ENCODE results near the gene ANO8. TPM values are rescaled to one million over a fixed set of nuclear protein-coding genes. Genes with fewer than 3 reads are reported as not detected.

ANO8 gene
- total and polyA plus RNA-seq, 2 donors from 2014 or later: 3.0 to 12.1 TPM

GRCh38 chr19:17286752-17287151 lies 47.9 kb downstream of the ANO8 start:
- intact Hi-C loops (cut with DNase I): loop anchor here (10.0 kb wide), 1 partner anchor 222 kb away; no protein-coding TSS in a partner anchor

GRCh38 chr19:17286263-17286662 lies 48.4 kb downstream of the ANO8 start:
- H3K9me3 ChIP-seq (ENCODE audit: control insufficient read depth in 2 of 3, insufficient read depth in 1 of 3, low read length in 3 of 3): no peaks in the 10 kb centered on the region
- H3K36me3 ChIP-seq (ENCODE audit: control insufficient read depth in 2 of 3, insufficient read depth in 3 of 3, low read length in 3 of 3): no peaks in the 10 kb centered on the region
- H3K4me1 ChIP-seq (ENCODE audit: control insufficient read depth in 2 of 3, insufficient read depth in 2 of 3, low read depth in 1 of 3, low read length in 3 of 3): peaks cover 0 to 4% (median 0%) of the 10 kb centered on the region in 3 donors
- no peak overlapping the region for H3K4me3 ChIP-seq (ENCODE audit: low read length in 3 of 3)
- H3K27me3 ChIP-seq (ENCODE audit: control insufficient read depth, insufficient read depth, low read length): peaks cover 2% of the 10 kb centered on the region
- TF ChIP-seq CTCF (IDR thresholded peaks at IDR 0.05; ENCODE audit: borderline replicate concordance, extremely low read depth, insufficient read depth): no peak
- DNase-seq (no peak), FAIRE-seq (no peak)
- no peak overlapping the region for H3K9ac ChIP-seq (ENCODE audit: low read length in 3 of 3)
- H3K27ac ChIP-seq (ENCODE audit: low read depth in 2 of 2, low read length in 2 of 2): no peak overlapping the region
- intact Hi-C loops (cut with DNase I): loop anchor here (10.0 kb wide), 1 partner anchor 221 kb away; no protein-coding TSS in a partner anchor

More at GRCh38 chr19:17286752-17287151, 47.9 kb downstream of the ANO8 start:
- H3K9me3 ChIP-seq (ENCODE audit: control insufficient read depth in 2 of 3, insufficient read depth in 1 of 3, low read length in 3 of 3): no peaks in the 10 kb centered on the region
- H3K4me3 ChIP-seq (ENCODE audit: low read length in 3 of 3): no peak overlapping the region
- DNase-seq (no peak), FAIRE-seq (no peak)
- H3K27ac ChIP-seq (ENCODE audit: low read depth in 2 of 2, low read length in 2 of 2): no peak overlapping the region
- no peaks in the 10 kb centered on the region for H3K36me3 ChIP-seq (ENCODE audit: control insufficient read depth in 2 of 3, insufficient read depth in 3 of 3, low read length in 3 of 3)
- H3K4me1 ChIP-seq (ENCODE audit: control insufficient read depth in 2 of 3, insufficient read depth in 2 of 3, low read depth in 1 of 3, low read length in 3 of 3): peaks cover 0 to 4% (median 0%) of the 10 kb centered on the region in 3 donors
- H3K9ac ChIP-seq (ENCODE audit: low read length in 3 of 3): no peak overlapping the region
- TF ChIP-seq CTCF (IDR thresholded peaks at IDR 0.05; ENCODE audit: borderline replicate concordance, extremely low read depth, insufficient read depth): no peak
- peaks cover 2% of the 10 kb centered on the region for H3K27me3 ChIP-seq (ENCODE audit: control insufficient read depth, insufficient read depth, low read length)

GRCh38 chr19:17285415-17286135 lies 49.1 kb downstream of the ANO8 start:
- DNase-seq: no peak
- no peak for FAIRE-seq
- Histone ChIP-seq H3K4me3 (ENCODE audit: low read length in 3 of 3) (no peak overlapping the region), H3K9me3 (ENCODE audit: control insufficient read depth in 2 of 3, insufficient read depth in 1 of 3, low read length in 3 of 3) (no peaks in the 10 kb centered on the region), H3K36me3 (ENCODE audit: control insufficient read depth in 2 of 3, insufficient read depth in 3 of 3, low read length in 3 of 3) (no peaks in the 10 kb centered on the region), H3K27me3 (ENCODE audit: control insufficient read depth, insufficient read depth, low read length) (peaks cover 2% of the 10 kb centered on the region), H3K4me1 (ENCODE audit: control insufficient read depth in 2 of 3, insufficient read depth in 2 of 3, low read depth in 1 of 3, low read length in 3 of 3) (peaks cover 0 to 4% (median 0%) of the 10 kb centered on the region in 3 donors), H3K9ac (ENCODE audit: low read length in 3 of 3) (no peak overlapping the region), H3K27ac (ENCODE audit: low read depth in 2 of 2, low read length in 2 of 2) (no peak overlapping the region)
- TF ChIP-seq CTCF (IDR thresholded peaks at IDR 0.05; ENCODE audit: borderline replicate concordance, extremely low read depth, insufficient read depth): no peak
- intact Hi-C loops (cut with DNase I): loop anchor here (10.0 kb wide), 1 partner anchor 221 kb away; no protein-coding TSS in a partner anchor
